GM19463 (cell line): ENCODE data around the gene OXT.
"Not testable (repeated sequence)": the region's sequence is repeated elsewhere in the genome, so short reads cannot be mapped to it uniquely, and the experiment has no call there.

ENCODE experiments used
- ATAC-seq: cut with Tn5 transposase; IDR thresholded peaks from one replicate; pipeline ENCODE4 v1.9.1; 2021; ENCODE audit warnings: mild to moderate bottlenecking, moderate library complexity; ENCODE audit not compliant: unreplicated experiment

Gene OXT

GRCh38 chr20:3071610-3072529 is at the start of gene OXT:
TSS of gene OXT (plus strand) at chr20:3071620. CDS start at chr20:3071656, 36 bp downstream.
- ATAC-seq: no peak

GRCh38 chr20:3021777-3022176 is 49.6 kb upstream of the OXT start:
- no peak for ATAC-seq

GRCh38 chr20:3022559-3023490 is 48.6 kb upstream of the OXT start:
- ATAC-seq: not testable (repeated sequence)

DNA sequence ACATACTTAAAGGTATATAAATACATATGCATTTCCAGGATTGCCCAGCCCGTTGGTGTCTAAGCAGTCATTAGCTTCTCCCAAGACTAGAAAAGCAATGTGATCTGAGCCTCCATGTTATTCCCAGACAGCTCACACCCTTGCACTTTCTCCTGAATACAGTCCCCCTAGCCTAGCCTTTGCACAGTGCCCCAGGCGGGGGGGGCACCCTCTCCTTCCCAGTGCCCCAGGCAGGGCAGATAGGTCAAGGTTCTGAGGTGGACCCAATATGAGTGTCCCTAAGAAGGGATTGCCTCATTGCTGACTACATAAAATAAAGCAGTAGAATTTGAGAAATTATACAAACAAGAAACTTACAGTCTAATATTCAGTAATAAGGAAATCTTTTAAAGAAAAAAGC is 43.4 kb upstream of the OXT start:
- ATAC-seq: no peak

GRCh38 chr20:3031524-3032147 is 39.8 kb upstream of the OXT start:
- ATAC-seq: no peak

GRCh38 chr20:3032624-3033023 is 38.8 kb upstream of the OXT start:
- no peak for ATAC-seq

DNA sequence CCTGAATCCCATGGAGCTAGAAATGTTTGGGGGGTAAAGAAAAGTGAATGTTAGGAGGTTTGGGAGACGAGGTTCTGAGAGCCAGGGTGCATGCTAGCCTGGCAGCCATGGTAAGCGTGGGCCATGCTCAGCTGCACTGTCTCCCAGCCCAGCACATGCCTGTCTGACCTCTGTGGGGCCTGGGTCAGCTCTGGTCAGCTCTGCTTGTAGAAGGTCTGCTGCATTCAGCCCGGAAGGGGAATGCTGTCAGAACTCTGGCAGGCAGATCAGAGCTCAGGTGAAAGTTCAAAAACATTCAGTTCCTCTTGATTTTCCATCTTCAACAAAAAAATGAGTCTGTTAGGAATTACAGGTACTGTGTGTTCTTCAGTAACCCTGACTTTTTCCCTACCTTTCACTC is 33.8 kb upstream of the OXT start:
- ATAC-seq: no peak

- ATAC-seq: no peak
Observed at GRCh38 chr20:3038454-3038853, 33.0 kb upstream of the OXT start.

- ATAC-seq: no peak
Observed at GRCh38 chr20:3039426-3039825, 32.0 kb upstream of the OXT start.

DNA sequence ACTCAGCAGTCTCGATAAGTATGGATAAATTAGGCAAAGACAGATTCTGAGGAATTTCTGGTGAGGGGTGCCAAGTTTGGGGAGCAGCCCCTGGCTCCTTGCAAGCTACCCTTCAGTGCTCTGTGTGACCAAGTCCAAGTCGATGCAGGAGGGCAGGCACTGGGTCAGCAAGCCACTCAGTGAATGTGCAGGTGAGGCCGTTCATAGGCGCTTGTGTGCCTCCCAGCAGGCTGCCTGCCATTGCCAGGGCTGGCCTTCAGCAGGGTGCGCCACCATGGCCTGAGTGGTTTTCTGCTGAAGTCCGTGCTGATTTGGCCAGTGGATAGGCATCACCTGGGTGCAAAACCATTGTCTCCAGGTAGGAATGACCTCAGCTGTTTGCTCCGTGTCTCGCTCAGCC is 31.3 kb upstream of the OXT start:
- ATAC-seq: no peak

GRCh38 chr20:3041854-3042409 is 29.5 kb upstream of the OXT start:
- ATAC-seq: no peak

DNA sequence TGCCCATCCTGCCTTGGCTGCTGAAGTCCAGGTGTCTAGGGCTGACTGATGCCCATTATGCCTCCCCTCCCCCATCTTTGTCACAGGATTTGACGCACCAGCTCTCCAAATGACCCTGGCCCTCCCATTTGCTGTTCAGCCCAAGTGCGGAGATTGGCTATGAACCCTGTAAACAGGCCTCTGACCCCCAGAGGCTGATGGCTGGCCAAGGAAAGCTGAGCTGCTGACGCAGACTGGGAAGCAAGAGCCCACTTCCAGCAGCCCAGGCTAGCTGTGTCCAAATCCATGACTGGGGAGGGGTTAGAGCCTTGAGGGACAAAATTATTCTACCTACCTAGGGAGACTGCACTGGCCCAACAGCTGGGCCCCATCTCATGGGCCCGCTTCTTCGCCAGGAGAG is 28.8 kb upstream of the OXT start:
- no peak for ATAC-seq

DNA sequence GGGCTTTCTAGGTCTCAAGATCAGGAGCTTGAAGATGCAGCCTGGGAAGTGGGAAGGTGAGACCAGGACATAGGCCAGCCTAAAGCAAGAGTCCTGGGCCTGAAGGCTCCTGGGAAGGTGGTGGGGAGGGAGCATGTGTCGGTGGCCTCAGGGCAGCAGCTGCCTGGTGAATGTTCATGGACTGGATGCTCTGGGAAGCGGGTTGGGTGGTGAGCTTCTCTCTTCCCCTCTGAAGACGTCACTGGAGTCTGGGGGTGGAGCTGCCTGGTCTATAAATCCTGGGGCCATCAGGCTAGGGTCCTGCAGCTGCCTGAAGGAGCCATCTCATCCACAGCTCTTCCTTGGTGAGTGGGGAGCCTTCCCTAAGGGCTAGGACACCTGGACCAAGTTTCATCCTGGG is 28.1 kb upstream of the OXT start, which contains the start of gene GNRH2:
GNRH2 (plus strand) TSS at position 301 of the 400 bp plus-strand sequence. CDS start 793 bp downstream, outside the sequence.
- ATAC-seq: no peak

- ATAC-seq: no peak
Observed at GRCh38 chr20:3044336-3044965, 27.0 kb upstream of the OXT start.

DNA sequence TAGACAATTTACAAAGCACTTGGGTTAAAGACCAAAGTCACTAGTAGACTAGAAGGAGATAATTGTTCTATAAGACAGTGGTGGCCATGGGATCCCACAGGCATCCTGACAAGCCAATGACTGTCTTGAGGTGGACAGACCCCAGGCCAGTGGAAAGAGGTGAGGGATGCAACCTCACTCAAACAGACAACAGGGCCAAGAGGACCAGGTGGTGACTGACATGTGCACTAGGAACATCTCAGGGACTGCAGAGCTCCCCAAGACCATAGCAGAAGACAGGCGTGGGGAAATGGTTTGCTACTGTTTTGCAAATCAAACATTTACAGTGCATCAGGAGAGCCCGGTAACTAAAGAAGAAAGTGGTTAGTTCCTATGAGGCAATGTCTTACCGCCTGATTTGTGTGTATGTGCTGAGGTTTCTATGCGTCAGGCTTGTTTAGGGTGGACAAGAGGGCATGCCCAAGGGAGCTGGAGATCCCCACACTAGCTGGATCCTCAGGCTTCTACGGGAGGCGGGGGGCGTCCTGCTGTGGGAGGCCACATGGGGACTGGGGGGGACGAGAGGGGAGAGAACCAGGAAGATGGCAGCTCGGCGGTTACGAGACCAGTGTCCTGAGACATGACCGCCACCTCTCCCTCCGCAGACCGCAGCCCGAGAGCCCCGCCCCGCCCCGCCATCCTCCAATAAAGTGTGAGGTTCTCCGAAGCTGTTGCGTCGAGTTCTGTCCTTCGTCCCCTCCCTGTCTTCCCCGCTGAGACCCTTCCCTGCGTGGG is 26.2 kb upstream of the OXT start:
- ATAC-seq: peak; percentile 46

GRCh38 chr20:3045816-3046676 is 25.4 kb upstream of the OXT start, which contains the start of gene MRPS26:
TSS of gene MRPS26 (plus strand) at chr20:3046052. CDS start at chr20:3046069, 17 bp downstream.
- peak; percentile 94 for ATAC-seq

DNA sequence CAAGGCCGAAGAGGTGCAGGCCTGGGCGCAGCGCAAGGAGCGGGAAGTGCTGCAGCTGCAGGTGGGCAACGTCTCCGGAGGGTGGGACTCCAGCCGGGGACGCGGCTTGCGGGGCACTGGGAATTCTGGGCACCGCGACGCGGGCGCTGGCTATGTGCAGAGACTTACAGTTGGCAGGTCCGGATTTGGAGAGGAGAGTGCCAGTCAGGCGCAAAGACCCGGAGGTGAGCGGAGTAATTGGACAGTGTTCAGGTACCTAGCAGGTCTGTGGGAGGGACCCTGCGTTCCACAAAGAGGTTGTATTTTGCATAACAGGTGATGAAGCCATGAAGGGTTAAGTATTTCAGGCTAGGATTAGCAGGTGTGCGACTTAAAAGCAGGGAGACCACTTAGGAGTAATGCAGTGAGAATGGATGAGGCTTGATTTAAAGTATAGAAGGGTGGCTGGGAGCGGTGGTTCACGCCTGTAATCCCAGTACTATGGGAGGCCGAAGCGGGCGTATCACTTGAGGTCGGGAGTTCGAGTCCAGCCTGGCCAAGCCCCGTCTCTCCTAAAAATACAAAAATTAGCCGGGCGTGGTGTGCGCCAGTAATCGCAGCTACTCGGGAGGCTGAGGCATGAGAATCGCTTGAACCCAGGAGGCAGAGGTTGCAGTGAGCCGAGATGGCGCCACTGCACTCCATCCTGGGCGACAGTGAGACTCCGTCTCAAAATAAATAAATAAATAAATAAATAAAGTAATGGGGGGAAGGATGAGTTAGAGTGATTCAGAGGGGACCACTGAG is 24.6 kb upstream of the OXT start:
- ATAC-seq: no peak
